ENCODE measurements around the gene SPX.

Gene SPX

DNA sequence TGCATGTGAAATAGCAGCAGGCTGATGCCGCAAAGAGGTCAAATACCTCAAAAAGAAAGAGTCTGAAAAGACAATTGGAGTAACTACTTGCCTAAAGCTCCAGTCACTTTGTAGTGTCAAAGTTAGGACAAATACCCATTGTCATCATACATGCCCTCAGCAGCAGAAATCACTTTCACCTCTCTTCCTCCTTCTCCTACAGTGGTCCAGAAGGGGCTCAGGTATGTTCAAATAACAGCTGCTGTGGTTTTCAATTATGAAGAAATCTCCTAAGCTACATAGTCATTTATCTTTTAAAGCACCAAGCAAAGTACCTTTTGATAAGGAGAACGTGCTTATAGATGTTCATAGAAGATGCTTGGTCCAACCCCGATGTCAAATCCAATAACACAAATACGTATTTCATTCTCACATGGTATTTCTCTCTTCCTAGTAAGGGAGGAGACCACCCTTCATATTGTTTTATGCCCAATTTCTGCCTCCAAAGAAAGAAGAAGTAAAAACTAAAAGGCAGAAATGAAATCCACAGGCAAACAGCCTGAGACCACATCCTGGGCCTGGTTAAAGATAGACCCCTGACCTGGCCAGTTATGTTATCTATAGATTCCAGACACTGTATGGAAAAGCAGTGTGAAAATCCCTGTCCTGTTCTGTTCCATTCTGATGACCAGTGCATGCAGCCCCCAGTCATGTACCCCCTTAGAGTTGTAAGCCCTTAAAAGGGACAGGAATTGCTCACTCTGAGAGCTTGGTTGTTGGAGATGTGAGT, 54.8 kb downstream of the SPX start:
- no peak for DNase-seq (ENCODE audit: low read depth)
